CD4-positive, CD25-positive, alpha-beta regulatory T cell (primary cell): Measurements from ENCODE around the gene LDLRAD3. TPM values are rescaled to one million over a fixed set of nuclear protein-coding genes. Genes with fewer than 3 reads are reported as not detected.

Experiments used
- ATAC-seq, 2 donors: fragments of 150-1000 bp; cut with Tn5 transposase; one replicate each; pipeline ENCODE4 v1.10.0; 2021; ENCODE audit warnings: low read depth in 2 of 2, moderate number of reproducible peaks in 2 of 2, moderate library complexity in 1 of 2
- DNase-seq, 3 donors: peaks; one replicate each; pipeline versions ENCODE4 v3.0.0 to v3.0.0-alpha.2; 2012 to 2022; ENCODE audit warnings: mixed read lengths in 1 of 3
- H3K27ac ChIP-seq: one replicate; pipeline ENCODE4 v1.7.0; 2013; ENCODE audit warnings: mild to moderate bottlenecking, low read length; ENCODE audit not compliant: insufficient read depth, poor library complexity, severe bottlenecking
- H3K27me3 ChIP-seq: one replicate; pipeline ENCODE4 v1.7.0; 2013; ENCODE audit warnings: low read length; ENCODE audit not compliant: control insufficient read depth, insufficient read depth
- H3K36me3 ChIP-seq: one replicate; pipeline ENCODE4 v1.7.0; 2013; ENCODE audit warnings: mild to moderate bottlenecking, low read length, moderate library complexity; ENCODE audit not compliant: control insufficient read depth, insufficient read depth
- H3K4me1 ChIP-seq: 2 replicates; pipeline ENCODE4 v1.7.0; 2013; ENCODE audit warnings: mild to moderate bottlenecking, low read length; ENCODE audit not compliant: insufficient read depth, control insufficient read depth, poor library complexity, severe bottlenecking
- H3K4me3 ChIP-seq: one replicate; pipeline ENCODE4 v1.7.0; 2013; ENCODE audit warnings: low read depth, mild to moderate bottlenecking, low read length, moderate library complexity
- H3K9me3 ChIP-seq, 2 experiments: 1 replicate in 1 of 2; 2 replicates in 1 of 2; pipeline ENCODE4 v1.7.0; 2013; ENCODE audit warnings: low read length in 2 of 2, mild to moderate bottlenecking in 1 of 2, moderate library complexity in 1 of 2; ENCODE audit not compliant: control insufficient read depth in 2 of 2
- H3K27ac Mint-ChIP-seq, 3 donors: one replicate each; pipeline ENCODE4 v1.8.0; 2020 to 2022; ENCODE audit warnings: mild to moderate bottlenecking in 3 of 3, mixed read lengths in 3 of 3, moderate library complexity in 2 of 3
- H3K27me3 Mint-ChIP-seq: one replicate; pipeline ENCODE4 v1.8.0; 2022; ENCODE audit warnings: mild to moderate bottlenecking, mixed read lengths
- H3K36me3 Mint-ChIP-seq: one replicate; pipeline ENCODE4 v1.8.0; 2020; ENCODE audit warnings: mixed read lengths
- H3K4me1 Mint-ChIP-seq, 4 donors: one replicate each; pipeline ENCODE4 v1.8.0; 2020 to 2022; ENCODE audit warnings: mixed read lengths in 4 of 4, mild to moderate bottlenecking in 1 of 4
- H3K4me3 Mint-ChIP-seq, 4 donors: one replicate each; pipeline ENCODE4 v1.8.0; 2020 to 2022; ENCODE audit warnings: mild to moderate bottlenecking in 4 of 4, mixed read lengths in 4 of 4, moderate library complexity in 3 of 4
- H3K9me3 Mint-ChIP-seq, 7 donors: one replicate each; pipeline ENCODE4 v1.8.0; 2020 to 2022; ENCODE audit warnings: mixed read lengths in 7 of 7, mild to moderate bottlenecking in 3 of 7, moderate library complexity in 2 of 7
- polyA plus RNA-seq, 4 donors: library from polyadenylated mRNA; unstranded; fragments of 300-500 nt; fragmentation: Illumina TruSeq; gene quantifications; one replicate each; pipeline ENCODE4 v1.2.3, GENCODE V29; 2021
- total RNA-seq: library from RNA; stranded (reverse); gene quantifications from one replicate; pipeline ENCODE4 v1.2.3, GENCODE V29; 2022

Gene LDLRAD3
- total and polyA plus RNA-seq, 5 donors from 2014 or later: 0.06 TPM; not detected in 4

GRCh38 chr11:36095716-36096115 is 151.9 kb downstream of the LDLRAD3 start:
- Mint-ChIP-seq H3K4me3 (no peak overlapping the region), H3K27me3 (peaks cover 10% of the 10 kb centered on the region), H3K4me1 (no peaks in the 10 kb centered on the region), H3K27ac (no peak overlapping the region), H3K36me3 (no peaks in the 10 kb centered on the region), H3K9me3 (peaks cover 0 to 6% (median 1%) of the 10 kb centered on the region in 7 donors)
- Histone ChIP-seq H3K27me3 (peaks cover 2% of the 10 kb centered on the region), H3K27ac (no peak overlapping the region), H3K9me3 (no peaks in the 10 kb centered on the region), H3K36me3 (no peaks in the 10 kb centered on the region), H3K4me1 (no peaks in the 10 kb centered on the region), H3K4me3 (no peak overlapping the region)
- ATAC-seq (no peak), DNase-seq (no peak)

- Mint-ChIP-seq H3K4me1 (no peaks in the 10 kb centered on the region), H3K27ac (no peak overlapping the region)
These were observed 153.4 kb downstream of the LDLRAD3 start for GRCh38 chr11:36097219-36097650.

GRCh38 chr11:36098087-36098486 is 154.2 kb downstream of the LDLRAD3 start:
- Histone ChIP-seq H3K27me3 (no peaks in the 10 kb centered on the region), H3K36me3 (no peaks in the 10 kb centered on the region), H3K4me1 (no peaks in the 10 kb centered on the region), H3K27ac (no peak overlapping the region), H3K9me3 (no peaks in the 10 kb centered on the region), H3K4me3 (no peak overlapping the region)
- Mint-ChIP-seq H3K36me3 (no peaks in the 10 kb centered on the region), H3K9me3 (peaks cover 0 to 4% (median 0%) of the 10 kb centered on the region in 7 donors), H3K27ac (no peak overlapping the region), H3K4me1 (no peaks in the 10 kb centered on the region), H3K4me3 (no peak overlapping the region), H3K27me3 (peaks cover 6% of the 10 kb centered on the region)
- DNase-seq (no peak), ATAC-seq (no peak)

More at GRCh38 chr11:36097219-36097650, 153.4 kb downstream of the LDLRAD3 start:
- Mint-ChIP-seq H3K9me3 (peaks cover 0 to 6% (median 1%) of the 10 kb centered on the region in 7 donors), H3K4me3 (no peak overlapping the region), H3K27me3 (peaks cover 6% of the 10 kb centered on the region), H3K36me3 (no peaks in the 10 kb centered on the region)
- H3K9me3 ChIP-seq: no peaks in the 10 kb centered on the region
- H3K27ac ChIP-seq: no peak overlapping the region
- H3K27me3 ChIP-seq: no peaks in the 10 kb centered on the region
- ATAC-seq (no peak), DNase-seq (no peak)
- no peaks in the 10 kb centered on the region for H3K36me3 ChIP-seq
- H3K4me1 ChIP-seq: no peaks in the 10 kb centered on the region
- no peak overlapping the region for H3K4me3 ChIP-seq

GRCh38 chr11:36098853-36099375 is 155.1 kb downstream of the LDLRAD3 start:
- Histone ChIP-seq H3K36me3 (no peaks in the 10 kb centered on the region), H3K27ac (no peak overlapping the region), H3K4me1 (no peaks in the 10 kb centered on the region), H3K9me3 (no peaks in the 10 kb centered on the region), H3K4me3 (no peak overlapping the region), H3K27me3 (no peaks in the 10 kb centered on the region)
- no peaks in the 10 kb centered on the region for H3K4me1 Mint-ChIP-seq
- no peak overlapping the region for H3K27ac Mint-ChIP-seq
- ATAC-seq: no peak
- H3K9me3 Mint-ChIP-seq: peaks cover 0 to 6% (median 0%) of the 10 kb centered on the region in 7 donors
- DNase-seq: no peak
- H3K27me3 Mint-ChIP-seq: peaks cover 4% of the 10 kb centered on the region
- H3K36me3 Mint-ChIP-seq: no peaks in the 10 kb centered on the region
- no peak overlapping the region for H3K4me3 Mint-ChIP-seq

GRCh38 chr11:36101466-36101865 is 157.6 kb downstream of the LDLRAD3 start:
- no peaks in the 10 kb centered on the region for H3K9me3 ChIP-seq
- H3K27ac ChIP-seq: no peak overlapping the region
- H3K27me3 Mint-ChIP-seq: no peaks in the 10 kb centered on the region
- H3K9me3 Mint-ChIP-seq: peaks cover 0 to 2% (median 0%) of the 10 kb centered on the region in 7 donors
- H3K27ac Mint-ChIP-seq: no peak overlapping the region
- ATAC-seq (no peak), DNase-seq (no peak)
- no peaks in the 10 kb centered on the region for H3K4me1 Mint-ChIP-seq
- no peaks in the 10 kb centered on the region for H3K36me3 ChIP-seq
- H3K4me1 ChIP-seq: no peaks in the 10 kb centered on the region
- H3K4me3 ChIP-seq: no peak overlapping the region
- H3K27me3 ChIP-seq: no peaks in the 10 kb centered on the region
- no peak overlapping the region for H3K4me3 Mint-ChIP-seq
- H3K36me3 Mint-ChIP-seq: no peaks in the 10 kb centered on the region

GRCh38 chr11:36102868-36103267 is 159.0 kb downstream of the LDLRAD3 start:
- Histone ChIP-seq H3K4me1 (no peaks in the 10 kb centered on the region), H3K4me3 (no peak overlapping the region), H3K9me3 (no peaks in the 10 kb centered on the region), H3K27me3 (no peaks in the 10 kb centered on the region), H3K27ac (no peak overlapping the region), H3K36me3 (no peaks in the 10 kb centered on the region)
- Mint-ChIP-seq H3K4me1 (no peaks in the 10 kb centered on the region), H3K36me3 (no peaks in the 10 kb centered on the region), H3K27me3 (no peaks in the 10 kb centered on the region), H3K27ac (no peak overlapping the region), H3K4me3 (no peak overlapping the region), H3K9me3 (peaks cover 0 to 2% (median 0%) of the 10 kb centered on the region in 7 donors)
- DNase-seq (no peak), ATAC-seq (no peak)

GRCh38 chr11:36103933-36104530 is 160.2 kb downstream of the LDLRAD3 start:
- Mint-ChIP-seq H3K27me3 (no peaks in the 10 kb centered on the region), H3K4me3 (no peak overlapping the region), H3K4me1 (no peaks in the 10 kb centered on the region), H3K9me3 (peaks cover 0 to 2% (median 0%) of the 10 kb centered on the region in 7 donors), H3K27ac (peak overlapping the region in 1 of 3 donors; percentile 27), H3K36me3 (no peaks in the 10 kb centered on the region)
- Histone ChIP-seq H3K9me3 (no peaks in the 10 kb centered on the region), H3K4me3 (no peak overlapping the region), H3K4me1 (no peaks in the 10 kb centered on the region), H3K27ac (no peak overlapping the region), H3K36me3 (no peaks in the 10 kb centered on the region), H3K27me3 (no peaks in the 10 kb centered on the region)
- ATAC-seq: no peak
- DNase-seq: no peak

GRCh38 chr11:36104660-36104992 is 160.8 kb downstream of the LDLRAD3 start:
- H3K4me3 Mint-ChIP-seq: no peak overlapping the region
- H3K9me3 Mint-ChIP-seq: peaks cover 0 to 2% (median 0%) of the 10 kb centered on the region in 7 donors
- no peaks in the 10 kb centered on the region for H3K4me1 Mint-ChIP-seq
- Histone ChIP-seq H3K4me1 (no peaks in the 10 kb centered on the region), H3K36me3 (no peaks in the 10 kb centered on the region), H3K9me3 (no peaks in the 10 kb centered on the region), H3K4me3 (no peak overlapping the region), H3K27ac (no peak overlapping the region), H3K27me3 (no peaks in the 10 kb centered on the region)
- ATAC-seq (no peak), DNase-seq (no peak)
- H3K27ac Mint-ChIP-seq: no peak overlapping the region
- no peaks in the 10 kb centered on the region for H3K27me3 Mint-ChIP-seq
- no peaks in the 10 kb centered on the region for H3K36me3 Mint-ChIP-seq
